ENCODE data around the gene BIRC2.

- TF ChIP-seq POLR2AphosphoS5 (IDR thresholded peaks at IDR 0.05) (no peak), EP300 (IDR thresholded peaks at IDR 0.05) (no peak), CTCF (IDR thresholded peaks at IDR 0.05) (no peak), POLR2A (IDR thresholded peaks at IDR 0.05; ENCODE audit: low read depth) (no peak)
Observed at GRCh38 chr11:102401905-102402304, 54.9 kb downstream of the BIRC2 start.
